ENCODE measurements around the gene R3HDM1.

Gene R3HDM1

DNA sequence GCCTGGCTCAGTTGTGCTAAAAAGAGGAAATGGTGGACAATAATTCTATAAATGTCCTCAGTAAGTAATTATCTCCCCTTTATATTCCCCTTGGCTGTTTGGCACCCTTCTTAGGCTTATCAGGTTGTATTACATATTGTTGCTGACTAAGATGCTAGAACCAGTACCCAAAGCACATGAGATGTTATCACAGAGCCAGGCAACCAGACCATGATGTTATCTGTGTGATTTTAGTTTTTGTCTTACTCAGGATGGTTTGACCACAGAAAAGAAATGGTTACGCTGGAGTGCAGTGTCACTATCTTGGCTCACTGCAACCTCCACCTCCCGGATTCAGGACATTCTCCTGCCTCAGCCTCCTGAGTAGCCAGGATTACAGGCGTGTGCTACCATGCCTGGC lies 15.2 kb downstream of the R3HDM1 start:
- DNase-seq (ENCODE audit: extremely low spot score): no peak
- CTCF ChIA-PET: no interaction called here
- TF ChIP-seq, protein P1, sequence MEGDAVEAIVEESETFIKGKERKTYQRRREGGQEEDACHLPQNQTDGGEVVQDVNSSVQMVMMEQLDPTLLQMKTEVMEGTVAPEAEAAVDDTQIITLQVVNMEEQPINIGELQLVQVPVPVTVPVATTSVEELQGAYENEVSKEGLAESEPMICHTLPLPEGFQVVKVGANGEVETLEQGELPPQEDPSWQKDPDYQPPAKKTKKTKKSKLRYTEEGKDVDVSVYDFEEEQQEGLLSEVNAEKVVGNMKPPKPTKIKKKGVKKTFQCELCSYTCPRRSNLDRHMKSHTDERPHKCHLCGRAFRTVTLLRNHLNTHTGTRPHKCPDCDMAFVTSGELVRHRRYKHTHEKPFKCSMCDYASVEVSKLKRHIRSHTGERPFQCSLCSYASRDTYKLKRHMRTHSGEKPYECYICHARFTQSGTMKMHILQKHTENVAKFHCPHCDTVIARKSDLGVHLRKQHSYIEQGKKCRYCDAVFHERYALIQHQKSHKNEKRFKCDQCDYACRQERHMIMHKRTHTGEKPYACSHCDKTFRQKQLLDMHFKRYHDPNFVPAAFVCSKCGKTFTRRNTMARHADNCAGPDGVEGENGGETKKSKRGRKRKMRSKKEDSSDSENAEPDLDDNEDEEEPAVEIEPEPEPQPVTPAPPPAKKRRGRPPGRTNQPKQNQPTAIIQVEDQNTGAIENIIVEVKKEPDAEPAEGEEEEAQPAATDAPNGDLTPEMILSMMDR (IDR thresholded peaks at IDR 0.05; ENCODE audit: control extremely low read depth, extremely low read depth, low read depth, missing control alignments): no peak
- POLR2A ChIA-PET: no interaction called here

DNA sequence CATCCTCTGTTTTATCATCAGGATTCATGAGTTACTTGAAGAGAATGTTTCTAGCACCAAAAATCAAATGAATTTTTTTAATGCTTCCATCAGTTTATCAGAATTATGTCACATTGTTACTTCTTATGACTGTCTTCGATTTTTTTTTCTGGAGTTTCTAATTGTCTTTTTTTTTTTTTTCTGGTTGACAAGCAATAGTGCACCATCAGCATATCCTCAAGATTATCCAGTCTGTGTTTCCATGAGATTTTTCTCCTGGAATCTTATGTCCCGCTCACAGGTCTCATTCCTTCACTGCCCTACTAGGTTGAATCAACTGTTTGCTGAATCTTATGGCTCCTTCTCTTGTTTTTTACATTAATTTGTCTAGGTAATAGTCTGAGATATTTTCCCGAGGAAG lies 16.0 kb downstream of the R3HDM1 start:
- ChIA-PET CTCF (no interaction called here), POLR2A (no interaction called here)
- TF ChIP-seq, protein P1 (IDR thresholded peaks at IDR 0.05; ENCODE audit: control extremely low read depth, extremely low read depth, low read depth, missing control alignments): no peak
- DNase-seq (ENCODE audit: extremely low spot score): no peak

DNA sequence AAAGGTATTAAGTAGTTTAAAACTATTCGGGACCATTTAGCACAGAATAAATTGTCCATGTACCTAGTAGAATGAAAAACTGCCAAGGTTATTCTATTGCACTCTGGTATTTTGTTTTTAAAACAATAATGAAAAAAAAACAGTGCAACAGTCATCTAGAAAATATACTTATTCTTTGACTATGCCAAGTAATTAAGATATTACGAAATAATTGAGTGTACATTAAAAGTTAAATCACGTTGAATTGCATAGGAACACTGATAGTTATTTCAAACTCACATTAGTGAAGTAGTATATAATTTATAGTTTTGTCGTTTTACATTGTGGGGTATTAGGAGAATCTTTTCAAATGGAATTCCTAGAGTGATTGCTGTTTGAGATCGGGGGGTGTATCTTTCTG lies 20.1 kb downstream of the R3HDM1 start:
- ChIA-PET CTCF (interaction anchor here (1.8 kb wide), 1 partner anchor 10 kb away, joined by 5 read pairs; no protein-coding TSS in a partner anchor), POLR2A (no interaction called here)
- TF ChIP-seq, protein P1 (IDR thresholded peaks at IDR 0.05; ENCODE audit: control extremely low read depth, extremely low read depth, low read depth, missing control alignments): no peak
- DNase-seq (ENCODE audit: extremely low spot score): no peak

DNA sequence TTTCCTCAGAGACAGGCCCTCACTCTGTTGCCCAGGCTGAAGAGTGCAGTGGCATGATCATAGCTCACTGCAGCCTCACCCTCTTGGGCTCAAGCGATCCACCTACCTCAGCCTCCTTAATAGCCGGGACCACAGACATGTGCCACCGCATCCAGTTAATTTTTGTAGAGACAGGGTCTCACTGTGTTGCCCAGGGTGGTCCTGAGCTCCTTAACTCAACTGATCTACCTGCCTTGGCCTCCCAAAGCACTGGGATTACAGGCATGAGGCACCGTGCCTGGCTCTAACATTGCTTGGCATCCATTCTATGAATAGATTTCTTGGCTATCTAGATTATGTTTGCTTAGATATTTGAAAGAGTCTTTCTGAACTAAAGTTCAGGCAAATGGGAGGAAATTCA lies 21.6 kb downstream of the R3HDM1 start:
- TF ChIP-seq, protein P1 (IDR thresholded peaks at IDR 0.05; ENCODE audit: control extremely low read depth, extremely low read depth, low read depth, missing control alignments): no peak
- no peak for DNase-seq (ENCODE audit: extremely low spot score)
- CTCF ChIA-PET: interaction anchor here (1.8 kb wide), 1 partner anchor 8 kb away, joined by 5 read pairs; no protein-coding TSS in a partner anchor
- POLR2A ChIA-PET: no interaction called here

DNA sequence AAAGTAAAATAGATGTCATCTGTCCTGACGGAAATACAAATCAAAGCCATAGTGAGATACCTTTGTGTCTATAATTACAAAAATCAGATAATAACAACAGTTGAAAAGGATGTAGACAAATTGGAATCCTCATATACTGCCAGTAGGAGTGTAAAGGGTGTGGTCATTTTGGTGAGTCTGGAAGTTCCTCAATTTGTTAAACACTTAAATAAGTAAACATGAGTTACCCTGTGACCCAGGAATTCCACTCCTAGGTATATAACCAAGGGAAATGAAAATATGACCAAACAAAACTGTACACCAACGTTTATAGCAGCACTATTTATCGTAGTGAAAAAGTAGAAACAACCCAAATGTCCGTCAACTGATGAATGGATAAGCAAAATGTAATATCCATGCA lies 24.0 kb downstream of the R3HDM1 start:
- DNase-seq (ENCODE audit: extremely low spot score): no peak
- TF ChIP-seq, protein P1 (IDR thresholded peaks at IDR 0.05; ENCODE audit: control extremely low read depth, extremely low read depth, low read depth, missing control alignments): no peak
- CTCF ChIA-PET: no interaction called here
- POLR2A ChIA-PET: no interaction called here

DNA sequence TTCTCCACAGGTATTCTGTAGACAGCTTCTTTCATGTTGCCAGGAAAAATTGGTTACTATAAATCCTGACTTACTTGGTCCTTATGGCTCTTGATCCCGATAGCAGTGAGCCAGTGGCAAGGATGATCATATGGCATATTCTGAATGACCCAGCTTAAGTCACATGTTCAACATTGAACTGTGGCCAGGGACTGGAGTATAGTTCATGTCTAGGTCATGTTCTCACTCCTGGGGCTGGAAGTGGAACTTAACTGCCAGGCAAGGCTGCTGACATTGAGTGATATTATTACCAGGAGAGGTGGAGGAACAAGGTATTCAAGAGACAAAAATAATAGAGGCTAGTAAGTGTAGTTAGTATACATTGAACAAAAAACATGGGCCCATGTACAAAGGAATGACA lies 26.2 kb downstream of the R3HDM1 start:
- TF ChIP-seq, protein P1 (IDR thresholded peaks at IDR 0.05; ENCODE audit: control extremely low read depth, extremely low read depth, low read depth, missing control alignments): no peak
- ChIA-PET CTCF (no interaction called here), POLR2A (no interaction called here)
- no peak for DNase-seq (ENCODE audit: extremely low spot score)

DNA sequence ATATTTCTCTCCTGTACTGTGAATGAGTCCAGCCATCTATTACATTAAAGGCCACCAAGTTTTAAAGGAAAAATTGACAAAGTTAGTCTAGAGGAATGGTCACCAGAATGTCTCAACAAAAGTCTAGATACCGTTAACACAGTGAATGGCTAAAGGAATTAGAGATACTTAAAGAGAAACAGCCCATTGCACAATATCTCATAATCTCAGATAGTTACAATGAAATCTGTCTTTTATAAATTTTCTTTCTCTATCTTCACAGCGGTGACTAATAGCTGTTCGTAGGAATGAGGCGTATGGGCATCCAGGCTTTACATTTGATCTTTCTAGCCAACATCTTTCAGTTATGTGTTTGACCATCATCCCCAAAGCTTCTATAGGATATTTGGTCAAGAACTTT lies 30.6 kb downstream of the R3HDM1 start:
- TF ChIP-seq, protein P1 (IDR thresholded peaks at IDR 0.05; ENCODE audit: control extremely low read depth, extremely low read depth, low read depth, missing control alignments): no peak
- ChIA-PET POLR2A (no interaction called here), CTCF (interaction anchor here (1.3 kb wide), 2 partner anchors 10 to 12 kb away, joined by 3 to 5 read pairs; no protein-coding TSS in a partner anchor)
- no peak for DNase-seq (ENCODE audit: extremely low spot score)
